Measurements from ENCODE around the gene GINM1. TPM values are rescaled to one million over a fixed set of nuclear protein-coding genes. Genes with fewer than 3 reads are reported as not detected.

GINM1 gene
- total RNA-seq, 2 donors from 2014 or later = 52.5 to 81.6 TPM

DNA sequence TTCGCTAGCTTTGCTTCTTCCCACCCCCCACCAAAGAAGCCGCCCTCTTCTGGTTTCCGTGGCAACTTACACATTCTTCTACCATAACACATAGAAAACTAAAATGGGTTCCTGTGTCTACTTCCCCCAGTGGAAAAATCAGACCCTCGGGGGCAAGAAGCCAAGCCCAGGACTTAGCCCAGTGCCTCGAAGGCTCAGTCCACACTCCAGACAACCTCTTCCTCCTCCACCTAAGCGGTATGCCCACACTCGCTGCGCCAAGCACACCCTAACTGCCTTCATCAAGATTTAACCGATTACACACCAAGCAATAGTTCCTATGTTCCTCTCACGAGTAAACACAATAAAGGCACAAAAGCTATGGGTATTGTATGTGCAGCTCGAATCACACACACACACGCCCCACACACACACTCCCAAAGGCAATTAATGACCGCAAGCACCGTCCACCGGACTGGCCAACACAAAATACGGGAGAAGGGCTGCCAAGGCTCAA lies 20.9 kb upstream of the GINM1 start:
- peaks cover under 1% of the 10 kb centered on the region for H3K36me3 ChIP-seq

DNA sequence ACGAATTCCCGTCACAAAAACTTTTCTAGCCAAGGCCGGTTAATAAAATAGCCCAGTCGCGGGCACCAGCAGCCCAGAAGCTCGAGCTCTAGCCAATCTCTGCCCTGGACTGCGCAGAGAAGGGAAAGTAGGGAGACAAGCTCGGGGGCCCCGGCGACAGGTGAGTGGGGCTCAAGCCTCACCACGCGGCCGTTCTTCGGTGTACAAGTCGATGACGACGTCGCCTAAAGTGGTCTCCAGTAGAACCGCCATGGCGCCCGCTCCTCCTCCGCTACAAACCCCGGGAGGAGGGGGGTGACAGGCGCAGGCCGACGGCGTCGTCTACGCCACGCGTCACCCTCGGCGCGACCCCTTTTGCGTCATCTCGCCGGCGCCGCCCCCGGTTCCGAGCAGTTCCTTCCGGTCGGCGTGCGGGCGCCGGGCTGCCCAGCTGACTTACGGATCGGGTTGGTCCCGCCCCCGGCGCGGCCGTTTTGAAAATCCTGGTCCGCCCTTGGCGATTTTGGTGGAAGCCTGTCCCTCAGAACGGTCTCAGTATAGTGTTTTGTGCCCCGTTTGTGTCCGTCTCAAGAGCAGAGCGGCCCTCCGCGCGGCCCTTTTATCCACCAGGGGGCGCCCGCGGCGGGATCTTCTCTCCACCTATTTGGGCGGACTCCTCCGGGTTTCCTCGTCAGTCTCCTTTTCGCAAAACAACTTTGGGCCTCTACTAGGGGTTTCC lies 20.3 kb upstream of the GINM1 start, which contains the start of gene PPIL4:
Gene PPIL4 (minus strand): TSS at position 290 of the 718 bp plus-strand sequence. CDS start 38 bp downstream, at position 252.
- peak within 1 kb of the TSS; percentile 85 for H3K4me3 ChIP-seq
- peaks cover 13 to 29% of the 10 kb centered on the region in 2 donors for H3K4me1 ChIP-seq (ENCODE audit: control insufficient read depth in 1 of 2, low read depth in 2 of 2)
- ATAC-seq (ENCODE audit: insufficient number of reproducible peaks, low FRiP score, low read depth) (peak; percentile 96), DNase-seq (ENCODE audit: low spot score) (peak; percentile 81)
- H3K27ac ChIP-seq = peak within 1 kb of the TSS; percentile 93 to 97
- no peaks in the 10 kb centered on the region for H3K27me3 ChIP-seq (replicated peaks; ENCODE audit: insufficient read depth)
- no peaks in the 10 kb centered on the region for H3K9me3 ChIP-seq
- TF ChIP-seq, protein P1, sequence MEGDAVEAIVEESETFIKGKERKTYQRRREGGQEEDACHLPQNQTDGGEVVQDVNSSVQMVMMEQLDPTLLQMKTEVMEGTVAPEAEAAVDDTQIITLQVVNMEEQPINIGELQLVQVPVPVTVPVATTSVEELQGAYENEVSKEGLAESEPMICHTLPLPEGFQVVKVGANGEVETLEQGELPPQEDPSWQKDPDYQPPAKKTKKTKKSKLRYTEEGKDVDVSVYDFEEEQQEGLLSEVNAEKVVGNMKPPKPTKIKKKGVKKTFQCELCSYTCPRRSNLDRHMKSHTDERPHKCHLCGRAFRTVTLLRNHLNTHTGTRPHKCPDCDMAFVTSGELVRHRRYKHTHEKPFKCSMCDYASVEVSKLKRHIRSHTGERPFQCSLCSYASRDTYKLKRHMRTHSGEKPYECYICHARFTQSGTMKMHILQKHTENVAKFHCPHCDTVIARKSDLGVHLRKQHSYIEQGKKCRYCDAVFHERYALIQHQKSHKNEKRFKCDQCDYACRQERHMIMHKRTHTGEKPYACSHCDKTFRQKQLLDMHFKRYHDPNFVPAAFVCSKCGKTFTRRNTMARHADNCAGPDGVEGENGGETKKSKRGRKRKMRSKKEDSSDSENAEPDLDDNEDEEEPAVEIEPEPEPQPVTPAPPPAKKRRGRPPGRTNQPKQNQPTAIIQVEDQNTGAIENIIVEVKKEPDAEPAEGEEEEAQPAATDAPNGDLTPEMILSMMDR (IDR thresholded peaks at IDR 0.05) = peak; percentile 65
- H3K36me3 ChIP-seq = no peaks in the 10 kb centered on the region

More for the DNA sequence above, 20.9 kb upstream of the GINM1 start:
- no peak for DNase-seq (ENCODE audit: low spot score)
- peak; percentile 14 for ATAC-seq (ENCODE audit: insufficient number of reproducible peaks, low FRiP score, low read depth)
- Histone ChIP-seq H3K27me3 (replicated peaks; ENCODE audit: insufficient read depth) (no peaks in the 10 kb centered on the region), H3K4me1 (ENCODE audit: control insufficient read depth in 1 of 2, low read depth in 2 of 2) (peaks cover 13 to 29% of the 10 kb centered on the region in 2 donors), H3K27ac (peak overlapping the region; percentile 93 to 97), H3K9me3 (no peaks in the 10 kb centered on the region), H3K4me3 (peak overlapping the region; percentile 85)
- TF ChIP-seq, protein P1 (IDR thresholded peaks at IDR 0.05) = no peak

DNA sequence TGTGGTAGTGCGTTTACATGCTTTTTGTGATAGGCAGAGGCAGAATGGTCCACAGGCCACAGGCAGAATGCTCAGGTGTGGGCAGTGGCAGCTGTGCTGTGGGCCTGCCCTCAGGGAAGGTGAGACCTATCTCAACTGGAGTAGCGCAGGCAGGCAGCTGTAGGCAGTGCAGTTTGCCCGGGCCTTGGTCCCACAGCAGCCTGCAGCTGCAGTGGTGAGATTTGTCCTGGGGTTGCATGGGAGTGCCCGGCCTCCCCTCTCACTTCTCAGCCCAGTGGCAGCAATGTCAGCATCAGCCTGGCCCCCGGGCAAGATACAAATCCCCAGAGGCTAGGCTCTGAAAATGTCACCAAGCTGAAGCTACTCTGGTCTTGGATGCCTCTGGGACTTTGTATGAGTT lies 14.3 kb upstream of the GINM1 start:
- no peaks in the 10 kb centered on the region for H3K4me1 ChIP-seq (ENCODE audit: control insufficient read depth in 1 of 2, low read depth in 2 of 2)
- no peaks in the 10 kb centered on the region for H3K36me3 ChIP-seq
- ATAC-seq (ENCODE audit: insufficient number of reproducible peaks, low FRiP score, low read depth) (no peak), DNase-seq (ENCODE audit: low spot score) (no peak)
- H3K27ac ChIP-seq = no peak overlapping the region
- H3K27me3 ChIP-seq (replicated peaks; ENCODE audit: insufficient read depth) = no peaks in the 10 kb centered on the region
- H3K4me3 ChIP-seq = no peak overlapping the region
- no peaks in the 10 kb centered on the region for H3K9me3 ChIP-seq
- TF ChIP-seq, protein P1 (IDR thresholded peaks at IDR 0.05) = no peak

DNA sequence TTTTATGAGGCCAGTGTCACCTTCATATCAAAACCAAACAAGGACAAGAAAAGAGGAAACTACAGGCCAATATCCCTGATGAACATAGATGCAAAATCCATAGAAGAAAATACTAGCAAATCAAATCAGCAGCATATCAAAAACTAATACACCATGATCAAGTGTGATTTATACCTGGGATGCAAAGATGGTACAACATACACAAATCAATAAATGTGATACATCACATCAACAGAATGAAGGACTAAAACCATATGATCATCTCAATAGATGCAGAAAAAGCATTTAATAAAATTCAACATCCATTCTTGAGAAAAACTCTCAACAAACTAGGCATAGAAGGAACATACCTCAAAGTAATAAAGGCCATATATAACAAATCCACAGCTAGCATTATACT lies 8.1 kb upstream of the GINM1 start:
- no peak overlapping the region for H3K4me3 ChIP-seq
- DNase-seq (ENCODE audit: low spot score) (no peak), ATAC-seq (ENCODE audit: insufficient number of reproducible peaks, low FRiP score, low read depth) (no peak)
- no peaks in the 10 kb centered on the region for H3K27me3 ChIP-seq (replicated peaks; ENCODE audit: insufficient read depth)
- H3K4me1 ChIP-seq (ENCODE audit: control insufficient read depth in 1 of 2, low read depth in 2 of 2) = no peaks in the 10 kb centered on the region
- H3K36me3 ChIP-seq = no peaks in the 10 kb centered on the region
- TF ChIP-seq, protein P1 (IDR thresholded peaks at IDR 0.05) = no peak
- H3K9me3 ChIP-seq = no peaks in the 10 kb centered on the region
- no peak overlapping the region for H3K27ac ChIP-seq

DNA sequence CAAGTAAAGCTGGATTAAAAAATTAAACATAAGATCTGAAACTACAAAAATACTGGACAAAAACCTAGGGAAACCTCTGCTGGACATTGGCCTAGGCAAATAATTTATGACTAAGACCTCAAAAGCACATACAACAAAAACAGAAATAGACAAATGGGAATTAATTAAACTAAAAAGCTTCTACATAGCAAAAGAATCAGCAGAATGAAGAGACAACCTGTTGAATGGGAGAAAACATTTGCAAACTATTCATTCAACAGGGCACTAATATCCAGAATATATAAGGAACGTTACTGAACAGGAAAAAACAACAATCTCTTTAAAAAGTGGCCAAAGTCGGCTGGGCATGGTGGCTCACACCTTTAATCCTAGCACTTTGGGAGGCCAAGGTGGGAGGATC lies 6.8 kb upstream of the GINM1 start:
- H3K4me1 ChIP-seq (ENCODE audit: control insufficient read depth in 1 of 2, low read depth in 2 of 2) = no peaks in the 10 kb centered on the region
- TF ChIP-seq, protein P1 (IDR thresholded peaks at IDR 0.05) = no peak
- no peaks in the 10 kb centered on the region for H3K36me3 ChIP-seq
- H3K27me3 ChIP-seq (replicated peaks; ENCODE audit: insufficient read depth) = no peaks in the 10 kb centered on the region
- no peak overlapping the region for H3K27ac ChIP-seq
- H3K9me3 ChIP-seq = no peaks in the 10 kb centered on the region
- no peak for DNase-seq (ENCODE audit: low spot score)
- no peak for ATAC-seq (ENCODE audit: insufficient number of reproducible peaks, low FRiP score, low read depth)
- H3K4me3 ChIP-seq = no peak overlapping the region
